ENCODE measurements around the gene ADAMTS18. TPM values are rescaled to one million over a fixed set of nuclear protein-coding genes. Genes with fewer than 3 reads are reported as not detected.
"Not testable (repeated sequence)": the region's sequence is repeated elsewhere in the genome, so short reads cannot be mapped to it uniquely, and the experiment has no call there.

Gene ADAMTS18
- total RNA-seq, 1 donor from 2014 or later: not detected

DNA sequence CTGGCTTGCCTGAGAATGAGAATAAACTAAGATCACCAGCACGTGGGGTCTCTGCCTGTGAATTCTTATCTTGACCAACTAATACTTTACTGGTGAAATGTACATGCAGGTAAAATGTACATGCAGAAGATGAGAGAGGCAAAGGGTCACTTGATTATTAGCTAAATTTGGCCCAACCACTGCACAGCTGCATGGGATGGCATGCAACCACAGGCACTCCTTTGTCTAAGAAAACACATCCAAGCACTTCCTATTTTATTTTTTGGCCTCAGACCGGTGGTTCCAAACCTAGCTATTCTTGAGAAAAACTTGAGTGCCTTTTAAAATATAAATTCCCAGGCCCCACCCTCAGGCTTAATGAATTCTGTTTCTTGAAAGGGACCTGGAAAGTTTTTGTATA lies 157.7 kb downstream of the ADAMTS18 start:
- ATAC-seq: no peak

DNA sequence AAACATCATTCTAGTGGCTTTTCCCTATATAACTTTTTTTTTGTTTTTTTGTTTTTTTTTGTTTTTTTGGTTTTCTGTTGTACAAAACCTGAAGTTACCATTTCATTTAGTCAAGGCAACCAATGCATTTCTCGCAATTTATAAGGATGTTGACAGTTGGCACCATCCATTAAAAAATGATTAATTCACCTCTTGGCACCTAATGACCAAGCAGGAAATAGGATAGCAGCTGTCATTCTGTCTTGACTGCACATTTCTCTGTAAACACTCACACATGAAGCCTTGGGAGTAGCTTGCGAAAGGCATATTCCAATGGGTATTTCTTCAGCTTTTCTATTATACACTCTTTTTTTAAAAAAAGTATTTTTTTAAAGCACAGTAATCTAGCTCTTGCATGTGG lies 158.2 kb downstream of the ADAMTS18 start:
- no peak for ATAC-seq

GRCh38 chr16:77275303-77275702 lies 159.5 kb downstream of the ADAMTS18 start:
- ATAC-seq: not testable (repeated sequence)

- no peak for ATAC-seq
Measured at GRCh38 chr16:77273815-77274214, 161.0 kb downstream of the ADAMTS18 start.

GRCh38 chr16:77271532-77272426 lies 163.1 kb downstream of the ADAMTS18 start:
- no peak for ATAC-seq

- not testable (repeated sequence) for ATAC-seq
Measured at GRCh38 chr16:77266185-77266584, 168.6 kb downstream of the ADAMTS18 start.

- no peak for ATAC-seq
Measured at GRCh38 chr16:77262971-77263370, 171.9 kb downstream of the ADAMTS18 start.

- no peak for ATAC-seq
Measured at GRCh38 chr16:77250400-77250799, 184.4 kb downstream of the ADAMTS18 start.

DNA sequence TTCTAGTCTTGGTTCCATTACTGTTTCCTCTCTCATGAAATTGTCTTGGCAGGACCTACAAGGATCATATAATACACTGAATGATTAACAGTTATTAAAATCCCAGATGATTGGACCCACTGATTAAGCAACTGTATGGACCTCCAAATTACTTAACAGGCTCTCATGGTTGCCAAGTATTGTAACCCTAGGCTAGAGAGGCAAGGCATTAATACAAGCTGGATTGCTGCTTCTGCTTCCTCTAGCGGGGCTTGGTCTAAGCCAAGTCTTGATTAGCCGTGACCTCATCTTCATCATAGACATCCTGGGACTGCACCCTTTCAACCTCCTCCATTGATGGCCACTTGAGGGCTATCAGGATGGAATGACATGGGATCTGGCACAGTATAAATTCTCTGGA lies 188.7 kb downstream of the ADAMTS18 start:
- ATAC-seq: no peak

- ATAC-seq: not testable (repeated sequence)
Measured at GRCh38 chr16:77242471-77242870, 192.4 kb downstream of the ADAMTS18 start.

DNA sequence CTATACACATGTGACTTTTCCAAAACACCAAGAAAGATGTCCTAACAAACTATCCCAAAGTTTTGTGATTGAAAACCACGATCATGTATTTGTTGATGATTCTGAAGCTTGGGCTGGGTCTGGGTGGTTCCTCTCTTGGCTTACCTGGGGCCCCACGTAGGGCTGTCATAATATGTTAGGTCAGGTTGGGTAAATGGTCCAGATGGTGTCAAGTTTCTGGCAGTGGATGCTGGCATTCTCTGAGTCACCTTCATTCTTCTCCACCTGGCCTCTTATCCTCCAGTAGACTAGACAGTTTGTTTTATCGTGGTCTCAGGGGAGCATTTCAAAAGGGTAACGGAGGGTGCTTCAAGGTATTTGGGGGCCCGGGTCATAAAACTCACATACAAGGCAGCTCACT lies 196.2 kb downstream of the ADAMTS18 start:
- ATAC-seq: no peak

DNA sequence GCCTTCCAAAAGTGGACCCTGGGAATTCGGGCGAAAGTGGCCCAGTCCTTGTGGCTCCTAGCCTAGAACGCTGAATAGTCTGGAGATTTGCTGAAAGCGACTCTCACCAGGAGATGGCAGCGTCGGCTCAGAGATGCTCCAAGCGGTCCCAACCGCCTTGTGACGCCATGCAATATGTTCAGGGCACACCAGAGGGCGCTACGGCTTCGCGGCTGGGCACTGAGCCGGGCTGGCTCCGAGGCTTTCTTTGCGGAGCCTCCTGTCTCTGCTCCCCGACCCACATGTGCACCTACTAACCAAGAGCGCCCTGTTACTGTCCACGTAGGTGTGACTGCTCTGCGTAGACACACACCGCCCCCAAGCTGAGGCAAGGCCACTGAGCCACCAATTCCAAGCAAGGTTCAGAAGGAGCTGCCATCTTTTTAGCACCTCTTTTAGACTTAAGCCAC lies 198.7 kb downstream of the ADAMTS18 start:
- ATAC-seq: peak; percentile 100

DNA sequence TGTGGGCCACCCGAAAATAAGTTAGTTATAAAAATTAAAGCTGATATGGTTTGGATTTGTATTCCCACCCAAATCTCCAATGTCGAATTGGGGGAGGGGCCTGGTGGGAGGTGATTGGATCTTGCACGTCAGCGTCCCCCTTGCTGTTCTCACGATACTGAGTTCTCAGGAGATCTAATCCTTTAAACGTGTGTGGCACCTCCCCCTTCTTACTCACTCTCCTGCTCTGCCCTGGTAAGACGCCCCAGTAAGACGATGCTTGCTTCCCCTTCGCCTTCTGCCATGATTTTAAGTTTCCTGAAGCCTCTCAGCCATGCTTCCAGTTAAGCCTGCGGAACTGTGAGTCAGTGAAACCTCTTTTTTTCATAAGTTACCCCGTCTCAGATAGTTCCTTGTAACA lies 200.2 kb downstream of the ADAMTS18 start:
- ATAC-seq: peak; percentile 41

DNA sequence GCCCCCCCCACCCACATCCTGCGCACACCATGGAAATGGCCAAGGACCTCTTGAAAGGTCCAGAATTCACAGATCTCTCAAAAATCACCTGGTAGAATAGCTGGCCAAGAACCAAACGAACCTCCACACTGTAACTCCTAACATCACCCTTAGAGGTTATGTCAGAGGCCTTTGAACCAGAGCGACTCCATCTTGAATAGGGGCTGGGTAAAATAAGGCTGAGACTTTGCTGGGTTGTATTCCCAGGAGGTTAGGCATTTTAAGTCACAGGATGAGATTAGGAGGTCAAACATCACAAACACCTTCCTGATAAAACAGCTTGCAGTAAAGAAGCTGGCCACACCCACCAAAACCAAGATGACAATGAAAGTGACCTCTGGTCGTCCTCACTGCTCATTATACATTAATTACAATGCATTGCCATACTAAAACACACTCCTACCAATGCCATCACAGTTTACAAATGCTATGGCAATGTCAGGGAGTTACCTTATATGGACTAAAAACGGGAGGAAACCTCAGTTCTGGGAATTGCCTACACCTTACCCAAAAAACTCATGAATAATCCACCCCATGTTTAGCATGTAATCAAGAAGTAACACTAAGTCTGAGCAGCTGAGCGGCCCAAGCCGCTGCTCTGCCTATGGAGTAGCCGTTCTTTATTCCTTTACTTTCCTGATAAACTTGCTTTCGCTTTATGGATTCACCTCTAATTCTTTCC lies 200.9 kb downstream of the ADAMTS18 start:
- no peak for ATAC-seq

Other genes starting within 250 kb of the ADAMTS18 start
- 29.0 TPM for gene MON1B, start 243.8 kb downstream of the ADAMTS18 start, total RNA-seq
- 6.0 TPM for gene SYCE1L, start 235.6 kb downstream of the ADAMTS18 start, total RNA-seq